ENCODE results near the gene NPAS3. TPM values are rescaled to one million over a fixed set of nuclear protein-coding genes. Genes with fewer than 3 reads are reported as not detected.

The NPAS3 gene
- total RNA-seq, 1 donor from 2014 or later: 2.0 TPM

GRCh38 chr14:32947081-32947480, 8.4 kb downstream of the NPAS3 start:
- no peak overlapping the region for H3K4me3 ChIP-seq (ENCODE audit: low read depth, low read length)
- TF ChIP-seq, protein P1, sequence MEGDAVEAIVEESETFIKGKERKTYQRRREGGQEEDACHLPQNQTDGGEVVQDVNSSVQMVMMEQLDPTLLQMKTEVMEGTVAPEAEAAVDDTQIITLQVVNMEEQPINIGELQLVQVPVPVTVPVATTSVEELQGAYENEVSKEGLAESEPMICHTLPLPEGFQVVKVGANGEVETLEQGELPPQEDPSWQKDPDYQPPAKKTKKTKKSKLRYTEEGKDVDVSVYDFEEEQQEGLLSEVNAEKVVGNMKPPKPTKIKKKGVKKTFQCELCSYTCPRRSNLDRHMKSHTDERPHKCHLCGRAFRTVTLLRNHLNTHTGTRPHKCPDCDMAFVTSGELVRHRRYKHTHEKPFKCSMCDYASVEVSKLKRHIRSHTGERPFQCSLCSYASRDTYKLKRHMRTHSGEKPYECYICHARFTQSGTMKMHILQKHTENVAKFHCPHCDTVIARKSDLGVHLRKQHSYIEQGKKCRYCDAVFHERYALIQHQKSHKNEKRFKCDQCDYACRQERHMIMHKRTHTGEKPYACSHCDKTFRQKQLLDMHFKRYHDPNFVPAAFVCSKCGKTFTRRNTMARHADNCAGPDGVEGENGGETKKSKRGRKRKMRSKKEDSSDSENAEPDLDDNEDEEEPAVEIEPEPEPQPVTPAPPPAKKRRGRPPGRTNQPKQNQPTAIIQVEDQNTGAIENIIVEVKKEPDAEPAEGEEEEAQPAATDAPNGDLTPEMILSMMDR (IDR thresholded peaks at IDR 0.05; ENCODE audit: insufficient read depth, low read length, poor library complexity, severe bottlenecking): no peak
- no peak for DNase-seq (ENCODE audit: low read depth)

DNA sequence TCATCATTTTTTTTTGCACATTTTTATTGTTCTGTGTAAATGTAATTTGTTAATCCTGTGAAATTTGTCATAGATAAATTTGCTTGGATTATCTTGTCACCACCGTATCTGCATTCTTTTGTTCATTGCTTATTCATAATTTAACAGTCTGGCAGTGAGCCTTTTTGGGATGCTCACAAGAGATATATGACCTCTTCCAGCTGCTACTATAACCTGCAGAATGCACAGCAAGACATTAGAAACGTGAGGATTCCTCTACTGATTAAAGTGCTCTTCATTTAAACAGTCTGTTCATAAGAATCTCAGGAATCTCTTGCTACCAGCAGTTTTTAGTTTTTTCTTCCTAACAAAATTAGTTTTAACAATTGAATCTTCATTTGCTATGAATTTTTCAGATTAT, 9.1 kb downstream of the NPAS3 start:
- H3K4me3 ChIP-seq (ENCODE audit: low read depth, low read length): no peak overlapping the region
- H3K27me3 ChIP-seq (ENCODE audit: control insufficient read depth, insufficient read depth, low read length): no peaks in the 10 kb centered on the region
- no peak for DNase-seq (ENCODE audit: low read depth)
- TF ChIP-seq, protein P1 (IDR thresholded peaks at IDR 0.05; ENCODE audit: insufficient read depth, low read length, poor library complexity, severe bottlenecking): no peak
- no peaks in the 10 kb centered on the region for H3K36me3 ChIP-seq (ENCODE audit: control insufficient read depth, insufficient read depth, low read length)

More at GRCh38 chr14:32947081-32947480, 8.4 kb downstream of the NPAS3 start:
- no peaks in the 10 kb centered on the region for H3K36me3 ChIP-seq (ENCODE audit: control insufficient read depth, insufficient read depth, low read length)
- H3K27me3 ChIP-seq (ENCODE audit: control insufficient read depth, insufficient read depth, low read length): no peaks in the 10 kb centered on the region

DNA sequence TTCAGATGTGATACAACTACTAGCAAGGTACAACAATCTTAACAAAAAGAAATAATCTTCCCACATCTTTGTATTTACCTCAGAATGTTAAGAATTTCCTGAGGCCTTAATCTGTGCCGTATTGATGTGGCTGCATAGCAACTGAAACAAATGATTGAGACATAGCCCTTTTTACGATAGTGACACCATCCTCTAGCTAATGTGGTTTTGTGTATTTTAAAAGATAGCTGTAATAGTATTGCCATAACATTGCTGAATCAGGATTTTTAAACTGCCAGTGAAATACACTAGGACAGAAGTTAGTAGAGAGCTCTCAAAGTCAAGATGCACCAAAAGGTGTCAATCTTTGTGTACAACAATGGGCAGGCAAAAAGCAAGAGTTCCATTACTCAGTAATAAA, 11.9 kb downstream of the NPAS3 start:
- TF ChIP-seq, protein P1 (IDR thresholded peaks at IDR 0.05; ENCODE audit: insufficient read depth, low read length, poor library complexity, severe bottlenecking): no peak
- H3K27me3 ChIP-seq (ENCODE audit: control insufficient read depth, insufficient read depth, low read length): no peaks in the 10 kb centered on the region
- H3K36me3 ChIP-seq (ENCODE audit: control insufficient read depth, insufficient read depth, low read length): no peaks in the 10 kb centered on the region
- DNase-seq (ENCODE audit: low read depth): no peak
- H3K4me3 ChIP-seq (ENCODE audit: low read depth, low read length): no peak overlapping the region

DNA sequence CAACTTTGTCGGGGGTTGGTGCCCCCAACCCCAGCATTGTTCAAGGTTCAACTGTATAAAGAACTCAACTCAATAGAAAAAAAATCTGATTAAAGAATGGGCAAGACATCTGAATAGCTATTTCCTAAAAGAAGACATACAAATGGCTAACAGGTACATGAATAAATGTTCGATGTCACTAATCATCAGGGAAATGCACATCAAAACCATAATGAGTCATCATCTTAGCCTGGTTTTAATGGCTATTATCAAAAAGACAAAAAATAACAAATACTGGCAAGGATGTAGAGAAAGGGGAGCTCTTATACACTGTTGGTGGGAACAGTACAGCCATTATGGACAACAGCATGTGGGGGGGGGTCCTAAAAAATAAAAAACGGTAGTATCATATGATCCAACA, 28.7 kb downstream of the NPAS3 start:
- H3K4me3 ChIP-seq (ENCODE audit: low read depth, low read length): no peak overlapping the region
- no peaks in the 10 kb centered on the region for H3K27me3 ChIP-seq (ENCODE audit: control insufficient read depth, insufficient read depth, low read length)
- DNase-seq (ENCODE audit: low read depth): no peak
- no peaks in the 10 kb centered on the region for H3K36me3 ChIP-seq (ENCODE audit: control insufficient read depth, insufficient read depth, low read length)
- TF ChIP-seq, protein P1 (IDR thresholded peaks at IDR 0.05; ENCODE audit: insufficient read depth, low read length, poor library complexity, severe bottlenecking): no peak

DNA sequence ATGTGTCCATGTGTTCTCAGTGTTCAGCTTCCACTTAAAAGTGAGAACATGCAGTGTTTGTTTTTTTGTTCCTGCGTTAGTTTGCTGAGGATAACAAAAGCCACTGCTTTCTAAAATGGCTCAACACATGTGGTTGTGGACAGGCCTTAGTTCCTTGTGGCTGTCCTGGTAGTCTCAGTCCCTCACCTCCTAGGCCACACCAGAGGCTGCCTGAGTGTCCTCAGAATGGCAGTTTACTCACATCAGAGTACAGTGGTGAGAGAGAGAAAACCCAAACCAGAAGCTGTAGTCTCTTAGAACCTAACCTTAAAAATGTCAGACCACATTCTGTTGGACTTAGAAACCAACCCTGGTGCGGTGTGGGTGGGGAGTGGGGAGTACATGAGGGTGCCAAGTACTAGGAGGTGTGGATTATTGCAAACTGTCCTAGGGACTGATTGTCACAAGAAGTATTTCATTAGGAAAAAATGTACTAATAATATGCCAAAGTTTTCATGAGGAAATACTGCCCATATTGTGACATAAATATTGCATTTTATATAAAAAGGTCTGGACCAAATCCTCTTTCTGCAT, 30.4 kb downstream of the NPAS3 start:
- H3K27me3 ChIP-seq (ENCODE audit: control insufficient read depth, insufficient read depth, low read length): no peaks in the 10 kb centered on the region
- H3K36me3 ChIP-seq (ENCODE audit: control insufficient read depth, insufficient read depth, low read length): no peaks in the 10 kb centered on the region
- TF ChIP-seq, protein P1 (IDR thresholded peaks at IDR 0.05; ENCODE audit: insufficient read depth, low read length, poor library complexity, severe bottlenecking): no peak
- no peak overlapping the region for H3K4me3 ChIP-seq (ENCODE audit: low read depth, low read length)
- no peak for DNase-seq (ENCODE audit: low read depth)

GRCh38 chr14:32977913-32978312, 39.2 kb downstream of the NPAS3 start:
- no peaks in the 10 kb centered on the region for H3K27me3 ChIP-seq (ENCODE audit: control insufficient read depth, insufficient read depth, low read length)
- no peaks in the 10 kb centered on the region for H3K36me3 ChIP-seq (ENCODE audit: control insufficient read depth, insufficient read depth, low read length)
- no peak for DNase-seq (ENCODE audit: low read depth)
- TF ChIP-seq, protein P1 (IDR thresholded peaks at IDR 0.05; ENCODE audit: insufficient read depth, low read length, poor library complexity, severe bottlenecking): no peak
- H3K4me3 ChIP-seq (ENCODE audit: low read depth, low read length): no peak overlapping the region

All from kidney epithelial cell (primary cell).